Measurements from ENCODE around the gene FMOD.

FMOD gene

GRCh38 chr1:203351037-203351625, at the start of gene FMOD:
Gene FMOD, minus strand, starts transcription at chr1:203351122. Its CDS starts 2,852 bp downstream, at chr1:203348270.
- DNase-seq, result no peak

- DNase-seq, result no peak
Observed at GRCh38 chr1:203396595-203397194, 45.8 kb upstream of the FMOD start.

DNA sequence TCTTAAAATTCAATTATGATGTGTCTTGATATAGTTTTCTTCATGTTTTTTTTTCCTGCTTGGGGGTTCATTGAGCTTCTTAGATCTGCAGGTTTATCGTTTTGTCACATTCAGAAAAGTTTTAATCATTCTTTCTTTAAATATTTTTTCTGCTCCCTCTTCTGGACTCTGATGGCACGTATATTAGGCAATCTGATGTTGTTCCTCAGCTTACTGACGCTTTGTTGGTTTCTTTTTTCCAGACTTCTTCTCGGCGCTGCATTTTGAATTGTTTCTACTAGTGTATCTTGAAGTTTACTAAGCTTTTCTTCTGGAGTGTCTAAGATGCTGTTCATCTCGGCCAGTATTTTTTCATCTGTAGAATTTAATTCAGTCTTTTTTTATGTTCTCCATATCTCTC, 44.8 kb upstream of the FMOD start:
- DNase-seq, result no peak

GRCh38 chr1:203390298-203390697, 39.4 kb upstream of the FMOD start:
- DNase-seq, result no peak

DNA sequence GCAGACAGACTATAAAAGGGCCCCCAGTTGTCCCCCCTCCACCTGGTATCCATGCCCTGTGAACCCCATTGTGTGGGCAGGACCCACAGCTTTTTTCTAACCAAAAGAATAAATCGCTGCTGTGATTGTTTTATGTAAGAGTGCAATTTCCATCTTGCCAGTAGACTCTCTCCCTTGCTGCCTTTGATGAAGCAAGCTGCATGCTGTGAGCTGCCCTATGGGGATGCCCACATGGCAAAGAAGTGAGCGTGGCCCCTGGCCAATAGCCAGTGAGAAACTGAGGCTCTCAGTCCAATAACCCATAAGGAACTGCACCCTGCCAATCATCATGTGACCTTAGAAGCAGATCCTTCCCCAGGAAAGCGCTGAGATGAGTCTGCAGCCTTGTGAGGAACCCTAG, 37.8 kb upstream of the FMOD start:
- DNase-seq, result no peak

- DNase-seq, result no peak
Observed at GRCh38 chr1:203382026-203382425, 31.1 kb upstream of the FMOD start.

GRCh38 chr1:203381151-203381751, 30.3 kb upstream of the FMOD start:
- DNase-seq, result no peak

- no peak for DNase-seq
Observed at GRCh38 chr1:203380420-203381150, 29.7 kb upstream of the FMOD start.

GRCh38 chr1:203379825-203380224, 28.9 kb upstream of the FMOD start:
- DNase-seq, result no peak

DNA sequence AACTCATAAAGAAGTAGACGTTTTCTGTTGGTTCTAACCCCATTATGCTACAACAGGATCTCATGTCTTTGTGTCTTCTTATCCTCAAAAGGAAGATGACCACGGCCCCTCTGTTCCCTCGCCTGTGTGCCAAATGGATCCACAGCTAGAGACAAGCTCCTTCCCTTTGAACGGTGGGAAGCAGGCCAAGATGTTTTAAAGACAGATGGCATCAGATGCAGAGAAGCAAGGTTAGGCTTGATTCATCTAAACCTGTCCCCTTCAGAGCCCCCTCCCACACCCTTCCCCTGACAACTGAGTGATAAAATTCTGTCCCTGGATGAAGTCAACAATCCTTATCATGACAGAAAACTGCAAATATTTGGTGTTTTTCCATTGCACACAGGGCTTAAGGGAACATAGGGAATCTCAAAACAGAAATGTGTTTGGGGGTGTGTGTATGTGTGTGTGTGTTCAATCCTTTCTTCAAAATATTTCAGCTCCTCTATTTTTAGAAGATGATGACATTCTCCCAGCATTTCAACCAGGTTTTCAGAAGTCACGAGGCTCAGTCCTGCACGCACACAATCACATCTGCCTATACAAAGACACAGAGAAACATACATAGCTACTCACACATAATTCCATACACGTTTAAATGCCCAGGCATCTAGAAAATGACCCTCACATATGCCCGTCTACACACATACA, 27.8 kb upstream of the FMOD start:
- no peak for DNase-seq

DNA sequence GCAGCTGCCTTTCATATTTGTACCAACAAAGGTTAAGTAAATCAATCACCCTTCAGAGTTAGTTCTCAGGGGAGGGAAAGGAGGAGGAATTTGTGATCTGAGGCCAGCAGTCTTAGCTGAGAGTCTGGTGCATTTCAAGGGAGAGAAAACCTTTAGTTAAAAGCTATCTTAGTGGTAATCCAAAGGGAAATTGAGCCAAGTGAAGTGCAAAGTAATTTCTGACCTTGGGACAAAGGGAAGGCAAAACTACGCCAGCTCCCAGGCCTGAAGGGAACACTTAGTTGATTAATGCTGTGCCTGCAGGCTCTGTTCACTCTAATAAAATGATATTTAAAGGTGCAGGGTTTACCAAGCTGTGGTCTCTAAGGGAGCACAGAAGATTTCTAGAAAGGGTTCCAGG, 23.1 kb upstream of the FMOD start:
- no peak for DNase-seq

DNA sequence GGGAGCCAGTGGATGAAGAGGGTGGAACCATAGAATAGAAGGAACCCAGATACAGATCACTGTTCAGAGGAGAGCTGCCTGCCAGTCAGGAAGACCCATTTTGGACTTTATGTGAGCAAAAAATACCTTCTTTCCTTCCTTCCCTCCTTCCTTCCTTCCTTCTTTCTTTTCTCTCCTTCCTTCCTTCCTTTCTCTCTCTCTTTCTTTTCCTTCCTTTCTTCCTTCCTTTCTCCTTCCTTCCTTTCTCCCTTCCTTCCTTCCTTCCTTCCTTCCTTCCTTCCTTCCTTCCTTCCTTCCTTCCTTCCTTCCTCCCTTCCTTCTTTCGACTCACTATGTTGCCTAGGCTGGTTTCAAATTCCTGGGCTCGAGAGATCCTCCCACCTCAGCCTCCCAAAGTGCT, 22.1 kb upstream of the FMOD start:
- DNase-seq, result no peak

GRCh38 chr1:203371288-203371687, 20.4 kb upstream of the FMOD start:
- no peak for DNase-seq

GRCh38 chr1:203369666-203370065, 18.7 kb upstream of the FMOD start:
- DNase-seq, result no peak

DNA sequence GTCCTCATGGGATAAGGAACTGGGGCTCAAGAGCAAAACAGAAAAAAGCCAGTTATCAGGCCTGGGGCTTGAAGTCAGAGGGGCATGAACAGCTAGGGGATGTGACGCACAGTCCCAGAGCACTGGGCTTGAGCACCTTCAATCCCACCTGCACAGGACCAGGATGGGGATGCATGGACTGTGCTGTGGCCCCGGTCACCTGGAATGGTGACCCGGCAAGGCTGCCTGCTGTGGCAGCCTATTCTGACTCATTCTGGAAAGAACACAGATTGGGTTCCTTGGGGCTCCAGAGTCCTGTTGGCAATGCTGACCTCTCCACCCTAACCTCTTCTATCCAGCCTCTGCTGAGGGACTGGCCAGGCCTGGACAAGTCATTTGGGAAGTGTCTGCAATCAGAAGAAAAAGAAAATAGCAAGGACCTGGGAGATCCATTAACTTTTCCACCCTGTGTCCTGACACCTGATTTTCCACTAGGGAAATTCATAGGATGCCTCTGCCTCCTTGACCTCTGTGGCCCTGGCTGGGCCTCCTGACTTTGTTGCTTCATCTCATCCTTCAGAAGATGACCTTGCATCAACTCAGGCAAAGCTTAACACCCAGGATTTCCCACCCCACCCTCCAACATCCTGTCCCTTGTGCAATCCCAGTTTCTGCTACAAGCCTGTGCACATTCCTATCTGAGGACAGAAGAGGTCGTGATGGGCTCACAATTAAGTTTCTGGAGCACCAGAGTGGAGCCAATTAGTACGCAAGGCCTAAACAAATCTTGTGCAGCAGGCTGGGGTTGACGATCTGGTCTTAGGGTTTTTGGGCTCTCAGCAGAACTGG, 17.9 kb upstream of the FMOD start:
- DNase-seq, result no peak

GRCh38 chr1:203367057-203367456, 16.1 kb upstream of the FMOD start:
- DNase-seq, result no peak

DNA sequence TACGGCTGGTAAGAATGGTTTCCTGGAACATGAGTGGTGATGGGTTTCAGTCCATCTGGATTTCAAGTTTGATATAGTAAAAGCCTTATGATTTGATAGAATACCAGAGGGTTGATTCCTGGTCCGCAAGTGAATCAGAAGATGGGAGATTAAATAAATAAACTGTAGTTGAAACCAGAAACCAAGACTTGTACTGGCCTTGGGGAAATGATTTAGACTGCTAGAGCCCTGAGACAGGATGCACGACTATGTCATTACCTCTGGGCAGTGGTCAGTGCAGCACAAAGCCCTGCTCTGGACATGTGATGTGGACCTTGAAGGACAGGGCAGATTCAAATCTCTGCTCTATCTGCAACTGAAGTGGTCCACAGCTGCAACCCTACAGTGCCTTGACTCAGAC, 15.6 kb upstream of the FMOD start:
- no peak for DNase-seq

DNA sequence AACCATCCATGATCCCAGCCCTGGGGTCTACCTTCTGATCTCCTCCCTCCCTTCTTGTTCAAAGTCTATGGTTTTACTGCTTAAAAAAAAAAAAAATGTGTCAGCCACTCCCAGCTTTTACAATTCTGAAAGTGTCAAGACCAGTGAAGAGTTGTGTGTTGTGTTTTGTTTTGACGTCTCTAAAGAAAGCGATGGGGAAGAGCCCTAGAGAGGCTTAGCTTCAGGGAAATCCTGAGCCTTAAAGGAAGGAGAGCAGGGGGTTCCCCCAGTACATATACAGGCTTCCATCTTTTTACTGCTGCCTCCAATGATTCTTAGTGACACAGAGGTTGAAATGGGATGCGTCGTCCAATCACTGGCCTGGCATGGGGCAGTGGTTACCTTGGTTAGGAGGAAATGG, 13.9 kb upstream of the FMOD start:
- no peak for DNase-seq

GRCh38 chr1:203364094-203364801, 13.3 kb upstream of the FMOD start:
- no peak for DNase-seq

- DNase-seq, result no peak
Observed at GRCh38 chr1:203362720-203363025, 11.8 kb upstream of the FMOD start.

GRCh38 chr1:203361945-203362719, 11.2 kb upstream of the FMOD start:
- DNase-seq, result no peak
